Measurements from ENCODE around the gene PHLDB1. TPM values are rescaled to one million over a fixed set of nuclear protein-coding genes. Genes with fewer than 3 reads are reported as not detected.

The PHLDB1 gene
- polyA plus RNA-seq, 2 of the 4 experiments (the other 2 are of a cell fraction), result 5.9 to 20.0 TPM

GRCh38 chr11:118628031-118628430 lies 20.6 kb downstream of the PHLDB1 start:
- no peak for ATAC-seq
- Histone ChIP-seq H3K4me1 (peaks cover 23% of the 10 kb centered on the region), H3K4me2 (no peak overlapping the region), H3K9me3 (no peaks in the 10 kb centered on the region), H3K27ac (no peak overlapping the region), H3K4me3 (no peak overlapping the region)
- WGBS (ENCODE audit: missing lambda C conversion rate), result 98% methylated on average over 10 of the region's 20 CpGs
- no peak for DNase-seq (ENCODE audit: low read depth in 1 of 2, low spot score in 1 of 2)
- ChIA-PET POLR2A (no interaction called here), CTCF (interaction anchor here (0.5 to 20.3 kb wide), 4 partner anchors 9 to 241 kb away, joined by 3 to 224 read pairs (median 9); partner anchors contain the start of gene PHLDB1)
- no peak for TF ChIP-seq ATOH8 (CRISPR knock-in tag; IDR thresholded peaks at IDR 0.05; ENCODE audit: low read depth)
- no peak for TF ChIP-seq SREBF2 (IDR thresholded peaks at IDR 0.05)
- TF ChIP-seq FOSL2 (IDR thresholded peaks at IDR 0.05), result no peak
- TF ChIP-seq FOSL2 (CRISPR knock-in tag; IDR thresholded peaks at IDR 0.05), result no peak
- no peak for TF ChIP-seq BCL3 (IDR thresholded peaks at IDR 0.05)
- no peak for TF ChIP-seq SMC3 (IDR thresholded peaks at IDR 0.05)
- no peak for TF ChIP-seq HEYL (CRISPR knock-in tag; IDR thresholded peaks at IDR 0.05)
- no peak for TF ChIP-seq JUNB (IDR thresholded peaks at IDR 0.05)
- TF ChIP-seq NPAS2 (CRISPR knock-in tag; IDR thresholded peaks at IDR 0.05; ENCODE audit: borderline replicate concordance), result no peak
- no peak for TF ChIP-seq ZSCAN20 (CRISPR knock-in tag; IDR thresholded peaks at IDR 0.05)
- no peak for TF ChIP-seq HOXA7 (CRISPR knock-in tag; IDR thresholded peaks at IDR 0.05)
- no peak for TF ChIP-seq ZNF302 (CRISPR knock-in tag; IDR thresholded peaks at IDR 0.05)
- TF ChIP-seq FOSB (CRISPR knock-in tag; IDR thresholded peaks at IDR 0.05), result no peak
- no peak for TF ChIP-seq HOXB5 (CRISPR knock-in tag; IDR thresholded peaks at IDR 0.05)
- FAIRE-seq, result no peak

GRCh38 chr11:118628432-118628831 lies 21.0 kb downstream of the PHLDB1 start:
- TF ChIP-seq NR3C1 (IDR thresholded peaks at IDR 0.05), result no peak
- TF ChIP-seq POLR2AphosphoS2 (conservative IDR thresholded peaks at IDR 0.05; ENCODE audit: low read length), result no peak
- no peak for TF ChIP-seq ESRRA (IDR thresholded peaks at IDR 0.05; ENCODE audit: borderline replicate concordance, low read length)
- no peak for TF ChIP-seq POLR2A (IDR thresholded peaks at IDR 0.05; ENCODE audit: low read length)
- TF ChIP-seq CTCF (IDR thresholded peaks at IDR 0.05), result no peak
- TF ChIP-seq CHD2 (IDR thresholded peaks at IDR 0.05; ENCODE audit: low read length, partially characterized antibody), result no peak
- TF ChIP-seq KDM1A (IDR thresholded peaks at IDR 0.05; ENCODE audit: low read depth), result no peak
- no peak for TF ChIP-seq ATOH8 (CRISPR knock-in tag; IDR thresholded peaks at IDR 0.05; ENCODE audit: low read depth)
- no peak for TF ChIP-seq JUNB (IDR thresholded peaks at IDR 0.05)
- no peak for TF ChIP-seq MAFK (IDR thresholded peaks at IDR 0.05; ENCODE audit: partially characterized antibody)
- no peak for TF ChIP-seq CEBPB (IDR thresholded peaks at IDR 0.05)
- TF ChIP-seq CBX8 (IDR thresholded peaks at IDR 0.05), result no peak
- TF ChIP-seq JUN (IDR thresholded peaks at IDR 0.05), result no peak
- TF ChIP-seq NPAS2 (CRISPR knock-in tag; IDR thresholded peaks at IDR 0.05; ENCODE audit: borderline replicate concordance), result no peak
- TF ChIP-seq MAX (IDR thresholded peaks at IDR 0.05), result no peak
- TF ChIP-seq SMC3 (IDR thresholded peaks at IDR 0.05), result no peak
- no peak for TF ChIP-seq CBX2 (IDR thresholded peaks at IDR 0.05; ENCODE audit: borderline replicate concordance, low read depth)
- TF ChIP-seq RFX5 (IDR thresholded peaks at IDR 0.05), result no peak
- TF ChIP-seq ELK1 (IDR thresholded peaks at IDR 0.05; ENCODE audit: low read depth, low read length), result no peak
- DNase-seq (ENCODE audit: low read depth in 1 of 2, low spot score in 1 of 2) (no peak), ATAC-seq (no peak), FAIRE-seq (no peak)
- ChIA-PET CTCF (interaction anchor here (1.3 to 20.3 kb wide), 4 partner anchors 8 to 34 kb away, joined by 4 to 224 read pairs (median 9); partner anchors contain the start of gene PHLDB1), POLR2A (no interaction called here)
- Histone ChIP-seq H3K4me3 (no peak overlapping the region), H3K27ac (no peak overlapping the region), H3K9me3 (no peaks in the 10 kb centered on the region), H3K4me2 (no peak overlapping the region), H3K4me1 (peaks cover 19% of the 10 kb centered on the region)
- 86% methylated on average over 10 of the region's 13 CpGs for WGBS (ENCODE audit: missing lambda C conversion rate)
